ENCODE results near the gene PARD6A. TPM values are rescaled to one million over a fixed set of nuclear protein-coding genes. Genes with fewer than 3 reads are reported as not detected.

Gene PARD6A
- total RNA-seq, 1 donor from 2014 or later: 9.4 TPM

DNA sequence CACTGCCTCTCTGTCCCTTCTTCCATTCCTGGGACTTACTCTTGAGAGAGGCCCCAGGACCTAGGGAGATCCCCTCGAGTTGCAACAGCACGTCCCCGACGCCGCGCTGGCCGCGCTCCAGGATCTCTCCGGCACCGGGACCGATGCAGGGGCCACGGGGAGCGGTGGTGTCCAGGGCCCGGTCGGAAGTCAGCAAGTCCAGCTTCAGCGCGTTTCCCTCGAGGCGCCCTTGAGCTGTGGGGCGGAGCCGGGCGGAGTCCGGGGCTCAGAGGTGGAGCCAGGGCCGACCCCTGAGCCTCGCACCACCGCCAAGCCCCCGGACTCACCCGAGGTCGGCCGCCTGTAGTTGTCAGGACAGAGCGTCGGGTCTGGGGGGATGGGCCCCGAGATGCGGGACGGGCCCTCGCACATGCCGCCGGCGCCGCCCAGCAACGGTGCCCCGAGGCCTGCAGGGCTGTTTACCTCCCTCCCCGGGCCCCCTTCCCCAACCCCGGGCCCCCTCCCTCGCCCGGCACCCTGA is 5.3 kb downstream of the PARD6A start:
- FAIRE-seq: no peak
- no peak for DNase-seq (ENCODE audit: low spot score in 2 of 2)

DNA sequence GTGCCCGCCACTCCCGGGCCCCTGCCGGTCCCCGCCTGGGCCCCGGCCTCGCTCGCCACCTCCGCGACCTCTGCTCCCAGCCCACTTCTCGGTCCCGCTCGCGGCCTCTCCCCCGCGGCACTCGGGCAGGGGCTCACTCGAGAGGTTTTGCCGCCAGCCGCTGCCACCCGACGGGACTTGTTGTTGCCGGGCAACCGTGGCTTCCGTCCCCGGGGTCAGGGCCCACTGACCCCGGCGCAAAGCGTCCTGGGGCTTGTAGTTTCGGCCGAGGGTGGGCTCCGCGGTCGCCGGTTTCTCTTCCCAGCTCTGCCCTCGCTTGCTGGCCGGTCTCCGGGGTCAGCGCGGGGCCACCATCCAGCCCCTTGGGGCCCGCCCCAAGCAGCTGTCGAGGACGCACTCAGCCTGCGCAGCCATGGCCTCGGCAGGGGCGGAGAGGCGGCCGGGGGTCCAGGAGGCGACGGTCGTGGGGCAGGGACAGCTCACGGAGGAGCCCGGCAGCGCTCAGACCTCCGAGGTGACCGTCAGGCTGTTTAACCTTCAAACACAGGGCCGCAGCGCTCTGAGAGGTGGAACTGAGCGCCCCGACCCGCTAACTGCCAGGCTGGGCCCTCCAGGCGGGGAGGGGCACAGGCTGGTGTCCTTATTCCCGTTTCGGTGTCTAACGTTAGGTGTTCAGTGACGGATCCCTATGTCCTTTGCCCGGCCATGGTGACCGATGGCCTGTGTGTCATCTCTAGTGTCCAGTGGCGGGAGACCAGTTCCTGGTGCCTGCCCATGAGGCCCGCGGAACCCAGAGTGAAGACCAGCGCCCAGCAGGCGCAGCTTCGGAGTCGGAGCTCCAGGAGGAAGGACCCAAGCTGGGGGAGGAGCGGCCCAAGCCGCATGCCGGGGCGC is 6.0 kb downstream of the PARD6A start, which contains the start of the genes C16orf86 and ENKD1:
C16orf86 (plus strand) TSS at position 256 of the 894 bp plus-strand sequence; CDS start at position 413, 157 bp downstream.
ENKD1 (minus strand) TSS at position 192 of the 894 bp plus-strand sequence. CDS start 308 bp downstream, outside the sequence.
- FAIRE-seq: no peak
- peak; percentile 95 to 96 for DNase-seq (ENCODE audit: low spot score in 2 of 2)

DNA sequence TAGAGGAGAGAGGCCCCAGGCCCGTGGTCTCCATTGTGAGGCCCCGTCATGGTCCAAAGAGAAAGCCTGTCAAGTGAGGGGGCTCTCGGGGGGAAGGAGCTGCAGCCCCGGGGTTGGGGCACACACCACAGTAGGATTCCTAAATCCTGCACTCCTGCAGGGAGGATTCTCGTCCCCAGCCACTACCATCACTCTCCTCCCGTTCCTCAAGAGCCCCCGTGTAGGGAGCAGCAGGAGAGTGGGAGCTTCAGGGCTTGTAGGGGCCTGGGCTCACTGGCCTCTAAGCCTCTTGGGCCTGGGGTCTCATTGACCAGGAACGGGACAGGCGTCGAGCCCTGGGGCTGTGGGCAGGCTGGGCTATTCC is 6.7 kb downstream of the PARD6A start:
- no peak for DNase-seq (ENCODE audit: low spot score in 2 of 2)
- no peak for FAIRE-seq

DNA sequence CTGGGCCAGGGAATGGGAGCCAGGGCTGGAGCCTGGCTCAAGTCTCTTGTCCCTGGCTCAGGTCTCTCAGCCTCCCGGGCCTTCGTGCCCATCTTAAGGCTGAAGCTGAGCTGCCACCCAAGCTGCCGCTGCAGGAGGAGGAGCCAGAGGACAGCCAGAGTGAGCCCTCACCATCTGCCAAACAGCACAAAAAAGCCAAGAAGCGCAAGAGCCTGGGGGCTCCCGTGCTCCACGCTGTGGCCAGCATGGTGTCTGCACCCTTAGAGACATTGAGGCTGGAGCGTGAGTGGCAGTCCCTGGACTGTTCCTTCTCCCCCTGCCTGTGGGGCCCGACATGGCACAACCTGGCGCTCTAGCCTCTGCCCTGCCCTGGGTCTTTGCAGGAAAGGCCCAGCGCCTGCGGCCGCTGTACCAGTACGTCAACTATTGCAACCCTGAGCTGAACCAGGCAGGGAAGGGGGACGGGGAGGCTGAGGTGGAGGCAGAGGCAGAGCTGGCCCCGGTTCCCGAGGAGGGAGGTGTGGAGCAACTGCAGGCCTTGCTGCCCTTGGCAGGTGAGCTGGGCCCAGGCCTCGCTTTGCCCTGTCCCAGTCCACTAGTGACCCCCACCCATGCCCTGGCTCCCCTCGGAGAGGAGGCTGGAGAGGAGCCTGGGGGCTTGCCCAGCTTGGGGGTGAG is 7.2 kb downstream of the PARD6A start:
- DNase-seq (ENCODE audit: low spot score in 2 of 2): peak; percentile 85 to 94
- no peak for FAIRE-seq

DNA sequence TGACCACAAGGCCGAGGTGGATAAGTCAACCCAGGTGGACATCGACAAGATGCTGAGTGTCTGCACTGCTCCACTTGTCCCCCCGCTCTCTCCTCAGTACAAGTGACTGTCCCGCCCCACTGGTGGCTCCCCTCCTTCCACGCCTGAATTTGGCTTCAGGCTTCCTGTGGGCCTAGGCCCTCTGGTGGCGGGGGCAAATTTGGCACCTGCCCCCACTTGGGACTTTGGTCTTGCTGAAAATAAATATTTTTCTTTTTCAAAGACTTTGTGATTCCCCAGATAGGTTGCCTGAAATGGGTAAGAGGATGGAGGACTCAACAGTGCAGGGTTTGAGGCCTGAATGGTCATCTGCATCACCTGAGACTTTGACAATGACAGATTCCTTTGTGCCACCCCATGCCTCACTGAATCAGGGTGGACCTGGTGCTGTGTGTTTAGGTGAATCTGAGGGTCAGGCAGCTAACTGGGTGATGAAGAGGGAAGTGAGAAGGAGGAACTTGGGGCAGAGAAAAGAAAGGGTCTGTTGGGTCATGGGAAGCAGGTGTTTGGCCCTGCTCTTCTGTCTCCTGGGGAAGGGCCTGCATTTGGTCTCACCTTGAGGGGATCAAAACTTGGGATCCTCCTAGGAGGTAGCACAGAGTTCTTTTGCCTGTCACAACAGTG is 7.9 kb downstream of the PARD6A start:
- no peak for FAIRE-seq
- DNase-seq (ENCODE audit: low spot score in 2 of 2): peak; percentile 22 to 28

DNA sequence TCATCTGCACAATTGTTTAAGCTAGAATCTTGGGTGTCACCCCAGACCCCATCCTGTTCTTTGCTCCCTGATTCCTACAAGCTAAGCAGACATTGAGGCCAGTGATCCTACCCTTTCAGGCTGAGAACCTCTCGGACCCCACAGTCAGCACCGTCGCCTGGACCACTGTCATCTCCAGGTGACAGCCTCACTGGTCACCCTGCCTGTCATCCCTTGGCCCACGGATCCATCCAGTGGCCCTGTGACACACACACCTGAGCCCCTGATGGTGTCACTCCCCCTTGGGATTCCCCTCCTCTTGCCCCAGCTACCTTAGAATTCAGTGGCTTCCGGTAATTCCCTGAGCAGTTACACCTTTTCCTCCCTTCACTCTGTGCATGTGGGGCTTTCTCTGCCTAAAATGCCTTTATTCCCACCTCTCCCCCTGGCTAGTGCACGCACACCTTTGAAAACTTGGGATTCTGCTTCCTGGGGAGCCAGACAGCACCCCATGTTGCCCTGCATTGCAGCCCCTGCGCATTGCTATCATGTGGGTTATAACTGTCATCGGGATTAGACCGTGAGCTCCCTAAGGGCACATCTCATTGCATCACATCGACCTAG is 8.8 kb downstream of the PARD6A start:
- no peak for DNase-seq (ENCODE audit: low spot score in 2 of 2)
- FAIRE-seq: no peak

DNA sequence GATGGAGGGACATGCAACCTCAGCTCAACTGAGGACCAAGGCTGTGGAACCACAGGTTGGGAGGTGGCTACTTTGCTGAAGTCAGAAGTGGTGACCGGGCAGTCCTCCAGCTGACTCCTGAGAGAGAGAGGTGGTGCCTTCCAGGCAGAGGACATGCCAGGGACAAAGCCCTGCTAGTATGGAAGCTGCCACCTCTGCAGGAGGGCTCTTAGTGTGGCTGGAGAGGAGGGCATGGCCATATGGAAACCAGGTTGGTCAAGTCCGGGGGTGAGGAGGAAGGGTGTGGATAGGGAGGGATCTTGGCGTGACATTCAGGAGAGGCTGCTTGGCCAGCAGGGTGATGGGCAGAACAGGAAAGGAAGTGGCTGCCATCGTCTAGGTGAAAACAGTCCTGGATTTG is 11.5 kb downstream of the PARD6A start:
- DNase-seq (ENCODE audit: low spot score in 2 of 2) (peak in 1 of 2 donors; percentile 10), FAIRE-seq (no peak)

DNA sequence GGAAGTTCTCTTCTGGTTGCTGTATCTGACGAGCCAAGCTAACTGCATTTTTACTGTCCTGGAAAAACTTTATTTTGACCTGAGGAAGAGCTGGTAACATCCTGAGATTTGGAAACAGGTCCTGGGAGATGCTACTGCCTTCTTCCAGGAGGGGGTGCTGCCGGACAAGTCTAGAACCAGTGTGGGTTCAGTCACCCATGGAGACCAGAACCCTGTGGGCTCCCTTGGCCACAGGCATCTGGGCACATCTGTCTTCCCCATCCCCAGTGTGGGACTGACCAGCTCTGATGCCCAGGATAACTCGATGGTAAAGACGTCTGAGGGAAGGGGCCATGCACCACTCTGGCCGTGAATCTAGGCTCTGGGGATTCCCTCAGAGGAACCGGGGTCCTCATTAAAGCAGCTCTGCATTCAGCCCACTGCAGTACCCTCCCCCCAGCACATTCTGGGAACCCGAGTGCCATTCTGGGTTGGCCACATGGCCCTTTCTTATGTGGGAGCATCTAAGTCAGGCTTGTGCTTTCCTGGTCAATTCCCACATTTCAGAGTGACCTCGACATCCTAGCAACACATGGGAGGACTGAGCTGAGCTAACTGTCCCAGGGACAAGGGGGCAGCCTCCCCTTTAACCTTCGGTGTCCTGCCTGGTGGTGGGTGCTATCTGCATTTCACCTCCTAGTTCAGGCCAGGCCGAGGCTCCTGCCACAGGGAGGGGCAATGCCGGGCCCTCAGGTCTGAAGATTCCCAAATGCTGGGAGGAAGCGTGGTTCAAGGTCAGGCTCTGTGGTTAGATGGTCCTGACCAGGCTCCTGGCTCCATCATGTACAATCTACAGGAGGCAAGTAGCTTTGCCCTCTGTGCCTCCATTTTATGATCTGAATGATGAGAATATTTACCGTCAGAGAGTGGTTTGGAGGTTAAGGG is 12.2 kb downstream of the PARD6A start:
- DNase-seq (ENCODE audit: low spot score in 2 of 2) (peak; percentile 60 to 81), FAIRE-seq (no peak)

DNA sequence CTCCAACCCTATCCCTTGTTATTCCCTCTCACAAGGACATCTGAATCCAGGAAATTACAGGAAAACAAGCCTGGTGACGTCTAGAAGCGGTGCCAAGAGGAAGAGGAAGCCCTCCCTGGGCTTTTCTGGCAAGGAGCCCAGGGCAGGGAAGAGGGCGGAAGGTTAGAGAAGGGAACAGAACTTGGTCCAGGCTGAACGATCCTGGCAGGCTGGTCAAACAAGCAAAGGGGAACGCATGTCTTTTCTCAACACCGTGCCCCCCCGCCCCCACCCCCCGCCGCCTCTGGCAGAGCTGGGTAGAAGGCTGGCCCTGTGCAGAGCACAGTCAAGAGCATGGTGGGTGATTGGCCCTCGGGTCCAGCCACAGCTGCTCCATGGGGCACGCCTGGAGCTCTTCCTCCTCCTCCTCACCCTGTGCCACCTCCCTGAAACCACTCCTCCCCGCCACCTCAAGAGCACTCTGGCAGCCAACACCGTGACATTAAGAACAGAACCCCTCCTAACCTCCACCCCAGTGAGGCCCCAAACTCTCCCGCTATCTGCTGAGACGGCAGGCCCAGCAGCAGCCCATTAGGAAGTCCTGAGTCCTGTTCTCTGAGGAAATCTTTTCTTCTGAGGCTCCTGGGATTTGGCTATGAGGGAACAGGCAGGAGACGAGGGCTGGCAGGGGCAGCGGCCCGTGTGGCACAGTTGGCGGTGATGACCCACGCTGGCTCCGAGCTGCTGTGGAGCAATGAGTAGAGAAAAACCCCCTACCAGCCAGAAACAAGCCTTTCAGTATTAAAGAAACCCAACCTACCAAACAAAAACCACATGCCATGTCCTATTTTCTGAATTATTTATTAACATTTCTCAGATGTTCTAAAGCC is 13.2 kb downstream of the PARD6A start:
- DNase-seq (ENCODE audit: low spot score in 2 of 2): peak in 1 of 2 donors; percentile 25
- no peak for FAIRE-seq

DNA sequence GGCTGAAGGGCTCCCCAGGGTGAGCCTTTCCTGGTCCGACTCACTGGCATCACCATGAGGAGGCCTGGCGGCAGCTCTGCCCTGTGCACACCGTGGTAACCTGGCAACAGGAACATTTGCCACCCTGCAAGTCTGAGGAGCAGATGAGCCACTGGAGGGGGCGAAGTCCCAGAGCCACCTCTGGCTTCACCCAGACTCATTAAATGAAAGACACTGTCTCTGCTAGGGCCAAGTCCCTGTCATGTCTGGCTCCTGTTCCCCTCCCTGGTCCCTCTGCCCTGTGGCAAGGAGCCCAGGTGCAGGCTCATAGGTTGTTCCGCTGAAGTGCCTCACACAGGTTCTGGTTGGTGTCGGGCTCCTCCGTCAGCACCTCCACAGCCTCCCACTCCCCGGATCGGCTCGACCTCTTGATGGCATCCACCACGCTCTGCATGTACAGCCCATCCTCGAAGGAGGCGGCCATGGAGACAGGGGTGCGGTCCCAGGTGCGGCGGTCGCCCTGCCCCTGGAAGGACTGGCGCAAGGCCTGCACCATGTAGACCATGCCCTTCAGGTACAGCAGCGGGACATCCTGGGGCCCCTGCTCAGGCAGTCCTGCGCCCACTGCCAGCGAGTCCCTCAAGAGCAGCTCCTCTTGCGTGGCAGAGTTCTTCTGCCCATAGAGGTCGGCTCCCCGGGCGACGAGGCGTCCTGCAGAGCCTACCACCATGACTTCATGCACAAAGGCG is 14.3 kb downstream of the PARD6A start:
- no peak for DNase-seq (ENCODE audit: low spot score in 2 of 2)
- no peak for FAIRE-seq

DNA sequence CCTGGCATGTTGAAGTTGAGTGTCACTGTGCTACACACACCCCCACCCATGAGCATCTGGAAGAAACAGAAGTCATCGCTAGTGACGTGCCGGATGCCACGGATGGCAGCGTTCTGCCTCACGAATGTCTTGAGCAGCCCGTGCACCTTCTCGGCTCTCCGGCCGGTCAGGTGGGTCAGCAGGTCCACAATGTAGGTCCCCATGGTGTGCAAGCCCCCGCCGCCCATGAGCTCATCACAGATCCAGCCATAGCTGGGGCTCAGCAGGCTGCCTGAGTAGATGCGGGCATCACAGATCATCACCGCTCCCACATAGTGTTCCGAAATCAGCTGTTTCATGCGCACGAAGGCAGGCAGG is 14.8 kb downstream of the PARD6A start:
- no peak for DNase-seq (ENCODE audit: low spot score in 2 of 2)
- no peak for FAIRE-seq

DNA sequence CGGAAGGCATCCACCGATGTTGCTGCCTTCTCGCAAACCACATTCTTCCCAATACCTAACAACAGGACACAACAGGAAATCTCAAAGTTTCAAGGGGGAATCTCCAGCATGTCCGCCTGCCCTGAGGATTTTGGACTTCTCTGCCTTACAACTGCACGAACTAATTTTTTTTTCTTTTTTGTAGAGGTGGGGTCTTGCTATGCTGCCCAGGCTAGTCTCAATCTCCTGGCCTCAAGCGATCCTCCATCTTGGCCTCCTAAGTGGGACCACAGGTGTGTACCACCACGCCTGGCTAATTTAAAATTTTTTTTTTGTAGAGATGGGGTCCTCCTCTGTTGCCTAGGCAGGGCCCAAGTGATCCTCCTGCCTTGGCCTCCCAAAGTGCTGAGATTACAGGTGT is 15.2 kb downstream of the PARD6A start:
- DNase-seq (ENCODE audit: low spot score in 2 of 2) (no peak), FAIRE-seq (no peak)

DNA sequence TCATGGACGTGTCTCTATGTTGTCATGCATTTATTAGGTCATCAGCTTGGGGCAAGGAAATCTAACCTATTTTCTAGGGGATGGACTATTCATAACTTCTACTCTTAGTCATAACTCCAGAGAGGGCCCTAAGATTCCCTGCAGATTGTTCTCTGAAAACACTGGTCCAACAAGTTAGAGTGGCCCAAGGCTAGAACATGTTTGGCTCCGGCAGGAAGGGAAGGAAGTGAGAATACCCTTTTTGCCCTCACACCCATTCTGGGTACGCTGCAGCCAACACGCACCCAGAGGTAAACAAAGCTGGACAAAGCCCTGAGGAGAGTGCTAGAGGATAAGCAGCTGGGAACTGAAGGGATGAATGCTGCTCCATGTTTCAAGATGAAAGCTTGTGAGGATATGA is 15.8 kb downstream of the PARD6A start:
- DNase-seq (ENCODE audit: low spot score in 2 of 2) (no peak), FAIRE-seq (no peak)

DNA sequence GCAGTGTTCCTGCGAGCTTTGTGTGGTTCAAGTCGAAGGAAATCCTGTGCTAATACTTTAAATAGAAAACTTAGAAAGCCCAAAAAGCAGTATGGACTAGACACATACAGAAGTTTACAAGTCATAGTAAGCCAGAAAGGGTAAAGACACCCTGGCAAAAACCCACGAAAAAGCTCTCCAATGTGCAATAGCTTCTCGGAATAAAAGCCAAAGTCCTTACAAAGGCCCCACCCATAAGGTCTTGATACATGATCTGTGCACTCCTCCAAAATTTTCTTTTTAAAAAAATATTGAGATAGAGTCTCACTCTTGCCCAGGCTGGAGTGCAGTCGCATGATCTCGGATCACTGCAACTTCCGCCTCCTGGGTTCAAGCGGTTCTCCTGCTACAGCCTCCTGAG is 16.2 kb downstream of the PARD6A start:
- DNase-seq (ENCODE audit: low spot score in 2 of 2) (no peak), FAIRE-seq (no peak)

DNA sequence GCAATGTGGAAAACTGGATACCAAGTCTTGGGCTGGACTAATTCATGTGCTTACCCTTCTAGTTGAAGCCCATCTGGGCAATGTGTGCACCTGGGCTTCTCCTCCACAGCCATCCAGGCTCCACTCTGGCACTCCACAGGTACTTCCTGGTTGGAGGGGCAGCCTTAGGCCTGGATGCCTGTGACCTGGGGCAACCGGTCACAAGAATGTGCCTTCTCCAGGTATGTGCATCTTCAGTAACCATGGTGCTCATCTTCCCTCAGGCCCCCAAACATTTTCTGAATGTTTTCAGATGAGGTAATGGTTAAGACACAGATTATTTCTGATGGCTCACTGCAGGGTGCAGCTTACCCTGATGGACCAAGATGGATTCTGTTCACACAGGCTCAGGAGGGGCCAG is 17.0 kb downstream of the PARD6A start:
- FAIRE-seq (no peak), DNase-seq (ENCODE audit: low spot score in 2 of 2) (no peak)

DNA sequence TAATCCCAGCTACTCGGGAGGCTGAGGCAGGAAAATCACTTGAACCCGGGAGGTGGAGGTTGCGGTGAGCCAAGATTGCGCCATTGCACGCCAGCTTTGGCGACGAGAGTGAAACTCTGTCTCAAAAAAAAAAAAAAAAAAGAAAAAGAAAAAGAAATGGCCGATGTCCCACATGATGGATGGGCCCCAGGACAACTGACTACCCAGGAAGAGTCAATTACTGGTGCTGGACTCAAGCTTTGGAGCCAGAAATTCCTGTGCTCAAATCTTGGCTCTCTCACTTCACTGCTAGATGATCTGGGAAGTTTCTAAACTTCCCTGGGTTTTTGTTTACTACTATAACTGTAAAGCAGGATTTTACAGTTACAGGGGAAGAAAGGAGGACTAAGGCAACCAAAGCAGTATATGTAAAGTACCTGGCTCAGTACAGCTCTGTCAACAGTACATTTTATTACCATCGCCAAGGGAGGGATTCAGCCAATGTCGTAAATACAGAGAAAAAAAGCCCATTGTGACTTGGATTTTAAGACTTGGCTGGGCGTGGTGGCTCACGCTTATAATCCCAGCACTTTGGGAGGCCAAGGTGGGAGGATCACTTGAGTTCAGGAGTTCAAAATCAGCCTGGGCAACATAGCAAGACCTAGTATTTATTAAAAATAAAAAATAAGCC is 17.7 kb downstream of the PARD6A start:
- FAIRE-seq (no peak), DNase-seq (ENCODE audit: low spot score in 2 of 2) (no peak)

Measured in frontal cortex (tissue), 4 donors.